Activated CD8-positive, alpha-beta memory T cell treated with anti-CD3 and anti-CD28 coated beads for 24 hours (primary cell): Measurements from ENCODE around the gene NFASC.

Experiments used
- DNase-seq: peaks from one replicate; pipeline ENCODE4 v3.0.0-alpha.2; 2020

The NFASC gene

GRCh38 chr1:204863024-204863423, 7.6 kb upstream of the NFASC start:
- no peak for DNase-seq

DNA sequence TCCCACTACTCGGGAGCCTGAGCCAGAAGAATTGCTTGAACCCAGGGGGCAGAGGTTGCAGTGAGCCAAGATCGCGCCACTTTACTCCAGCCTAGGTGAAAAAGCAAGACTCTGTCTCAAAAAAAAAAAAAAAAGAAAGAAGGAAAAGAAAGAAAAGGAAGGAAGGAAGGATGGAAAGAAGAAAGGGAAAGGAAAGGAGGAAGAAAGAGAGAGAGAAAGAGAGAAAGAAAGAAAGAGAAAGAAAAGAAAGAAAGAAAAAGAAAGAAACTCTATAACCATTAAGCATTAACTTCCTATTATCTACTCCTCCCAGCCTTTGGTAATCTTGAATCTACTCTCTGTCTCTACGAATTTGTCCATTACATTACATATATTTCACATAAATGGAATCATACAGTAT, 6.9 kb upstream of the NFASC start:
- DNase-seq: no peak

GRCh38 chr1:204866051-204866596, 4.5 kb upstream of the NFASC start:
- DNase-seq: no peak

DNA sequence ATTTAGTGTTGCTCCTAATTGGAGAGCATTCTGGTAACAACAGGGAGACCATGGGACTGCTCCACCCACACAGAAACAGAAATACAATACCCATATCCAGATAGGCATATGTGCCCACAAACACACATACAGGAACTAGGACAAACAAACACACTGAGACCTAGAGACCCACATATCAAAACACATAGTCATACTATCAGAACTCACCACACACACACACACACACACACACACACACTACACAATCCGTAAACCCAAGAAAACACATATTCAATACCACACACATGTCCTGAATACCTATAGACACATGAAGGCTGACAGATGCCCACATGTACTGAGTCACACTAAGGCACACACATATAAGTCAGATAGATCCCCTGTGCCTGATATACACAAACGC, 3.5 kb upstream of the NFASC start:
- DNase-seq: no peak

GRCh38 chr1:204867666-204868339, 2.9 kb upstream of the NFASC start:
- DNase-seq: no peak

DNA sequence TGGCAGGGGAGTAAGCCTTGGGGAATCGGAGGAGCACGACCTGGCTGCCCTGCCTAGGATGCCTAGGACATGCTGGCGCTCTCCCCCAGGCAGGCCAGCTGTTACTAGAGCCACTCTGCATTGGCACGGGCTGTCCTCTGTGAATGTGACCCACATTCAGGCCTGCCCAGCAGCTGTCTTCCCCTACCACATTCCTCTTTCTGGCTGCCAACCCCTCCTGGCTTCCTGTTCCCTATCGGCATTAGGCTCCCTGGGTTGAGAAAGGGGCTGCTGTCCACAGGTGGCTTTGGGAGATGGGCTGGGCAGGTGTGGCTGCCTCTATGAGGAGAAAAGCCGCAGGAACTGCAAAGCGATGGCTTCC, 2.3 kb upstream of the NFASC start:
- no peak for DNase-seq

DNA sequence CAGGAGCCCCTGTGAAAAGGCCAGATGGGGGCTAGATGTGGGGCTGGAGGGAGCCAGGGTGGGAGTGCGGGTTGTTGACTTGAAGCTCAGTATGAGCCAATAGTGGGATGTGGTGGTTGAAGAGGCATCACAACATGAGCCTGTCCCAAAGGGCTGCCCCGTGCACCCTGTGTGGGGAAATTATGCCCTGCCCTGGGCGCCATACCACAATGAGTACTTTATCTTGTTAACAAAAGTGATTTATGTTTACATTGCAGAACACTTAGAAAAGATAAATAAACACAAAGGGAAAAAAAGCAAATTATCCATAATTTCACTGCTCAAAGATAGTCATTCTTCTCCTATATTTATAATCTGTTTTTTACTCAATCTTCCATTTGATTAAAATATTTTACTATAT, 1.6 kb upstream of the NFASC start:
- no peak for DNase-seq

DNA sequence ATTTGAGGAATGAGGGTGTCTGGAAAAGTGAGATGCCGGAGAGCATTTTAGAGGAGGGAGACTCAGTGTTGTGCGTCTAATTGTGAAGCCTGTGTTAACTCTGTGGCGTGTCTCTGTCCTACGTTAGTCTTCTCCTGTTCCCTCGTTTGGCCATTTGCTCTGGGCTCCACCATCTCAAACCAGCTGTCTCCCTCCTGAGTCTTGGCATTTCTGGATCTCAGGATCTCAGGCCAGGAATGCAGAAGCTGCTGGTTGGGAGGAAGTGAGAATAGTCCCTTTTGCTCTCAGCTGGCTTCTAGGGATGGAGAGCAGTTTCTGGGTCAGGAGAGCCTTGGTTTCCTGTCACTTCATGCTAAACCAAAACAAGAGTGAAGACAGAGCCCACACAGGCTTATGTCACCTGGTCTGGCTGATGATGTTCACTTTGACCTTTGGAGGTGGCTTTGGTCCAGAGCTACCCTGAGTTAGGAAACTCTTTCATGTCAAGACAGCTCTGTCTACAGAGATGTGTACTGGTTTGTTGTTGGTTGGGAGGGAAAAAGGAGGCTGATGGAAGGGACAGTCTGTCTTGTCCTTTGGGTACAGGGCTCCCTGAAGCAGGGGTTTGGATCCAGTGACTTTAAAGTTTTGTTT, 859 bp downstream of the NFASC start:
- no peak for DNase-seq

GRCh38 chr1:204872262-204872881, 1.7 kb downstream of the NFASC start:
- no peak for DNase-seq

DNA sequence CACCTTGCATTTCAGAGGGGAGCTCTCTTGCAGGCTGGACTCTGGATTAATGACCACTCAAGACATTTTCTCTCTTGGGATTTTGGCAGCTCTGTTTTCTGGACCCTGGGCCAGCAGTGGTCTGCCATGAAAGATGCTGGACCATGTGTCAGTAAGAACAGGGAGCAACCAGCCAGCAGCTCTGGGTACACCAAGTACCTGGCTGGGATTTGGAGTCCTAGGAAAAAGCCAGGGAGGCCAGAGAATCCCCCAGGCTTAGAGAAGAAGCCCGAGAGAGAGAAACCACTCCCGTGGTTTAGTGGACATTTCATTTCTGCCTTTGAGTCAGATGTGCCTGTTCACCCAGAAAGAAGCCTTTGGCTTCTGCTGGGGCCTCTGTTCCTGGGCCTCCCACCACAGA, 2.5 kb downstream of the NFASC start:
- no peak for DNase-seq

- DNase-seq: no peak
Measured at GRCh38 chr1:204873714-204874113, 3.1 kb downstream of the NFASC start.

DNA sequence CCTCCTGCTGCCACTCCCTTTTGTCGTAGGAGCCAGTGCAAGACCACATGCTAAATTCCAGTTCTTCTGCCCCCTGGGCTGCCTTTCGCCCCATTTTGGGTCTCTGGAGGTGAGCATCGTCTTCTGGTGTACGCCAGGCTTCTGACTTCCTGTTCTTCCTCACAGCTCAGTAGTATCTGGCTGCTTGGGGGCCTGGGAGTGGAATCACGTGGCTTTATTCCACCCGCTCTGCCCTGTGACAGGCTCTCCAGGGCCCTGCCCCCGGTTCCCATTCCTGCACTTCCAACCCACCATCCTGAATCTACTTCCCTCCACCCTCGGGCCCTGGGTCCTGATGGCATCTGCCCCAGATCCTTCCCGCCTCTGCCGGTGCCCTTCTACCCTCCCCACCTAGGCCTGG, 3.6 kb downstream of the NFASC start:
- DNase-seq: no peak

GRCh38 chr1:204875255-204875654, 4.6 kb downstream of the NFASC start:
- DNase-seq: no peak

DNA sequence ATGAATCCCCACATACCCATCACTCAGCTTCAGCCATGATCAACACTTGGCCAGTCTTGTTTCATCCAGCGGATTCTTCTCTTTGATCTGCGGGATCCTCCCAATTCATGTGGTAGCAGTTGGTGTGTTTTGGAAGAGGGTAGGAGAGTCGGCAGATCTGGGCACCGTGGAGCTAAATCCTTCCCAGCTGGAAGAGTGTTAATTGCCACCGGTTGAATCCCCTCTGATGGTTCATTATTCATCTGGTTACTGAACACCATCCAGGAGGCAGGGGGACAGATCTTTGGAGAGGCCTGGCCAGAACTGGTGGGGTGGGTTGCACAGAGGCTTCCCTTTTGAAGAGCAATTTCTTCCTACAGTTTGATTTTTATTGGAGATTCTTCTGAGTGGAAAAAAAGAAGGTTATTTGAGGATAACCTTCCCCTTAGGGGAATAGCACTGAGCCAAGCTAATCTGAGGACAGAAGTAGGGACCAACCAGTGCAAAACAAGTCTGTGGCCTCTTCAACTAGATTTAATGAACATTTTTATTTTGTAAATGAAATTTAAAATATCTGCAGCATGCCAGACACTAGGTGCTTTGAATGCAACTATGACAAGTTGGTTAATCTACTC, 8.1 kb downstream of the NFASC start:
- DNase-seq: no peak

DNA sequence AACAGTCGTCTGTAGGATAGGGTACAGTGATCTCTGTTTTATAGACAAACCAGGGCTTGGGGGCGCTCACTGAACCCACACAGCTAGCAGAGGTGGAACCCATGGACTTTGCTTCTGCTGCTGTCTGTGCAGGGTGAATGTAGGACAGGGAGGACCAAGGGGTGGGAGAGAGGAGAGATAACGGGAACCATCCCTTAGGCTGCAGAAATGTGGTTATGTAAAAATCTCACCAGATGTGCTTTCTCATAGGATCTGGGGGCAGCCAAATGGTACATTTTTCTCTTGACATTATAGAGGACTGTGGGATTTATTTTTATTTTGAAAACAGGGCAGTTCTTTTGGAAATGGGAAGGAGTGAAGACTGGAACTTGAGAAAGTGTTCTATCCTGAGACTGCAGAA, 8.7 kb downstream of the NFASC start:
- no peak for DNase-seq

DNA sequence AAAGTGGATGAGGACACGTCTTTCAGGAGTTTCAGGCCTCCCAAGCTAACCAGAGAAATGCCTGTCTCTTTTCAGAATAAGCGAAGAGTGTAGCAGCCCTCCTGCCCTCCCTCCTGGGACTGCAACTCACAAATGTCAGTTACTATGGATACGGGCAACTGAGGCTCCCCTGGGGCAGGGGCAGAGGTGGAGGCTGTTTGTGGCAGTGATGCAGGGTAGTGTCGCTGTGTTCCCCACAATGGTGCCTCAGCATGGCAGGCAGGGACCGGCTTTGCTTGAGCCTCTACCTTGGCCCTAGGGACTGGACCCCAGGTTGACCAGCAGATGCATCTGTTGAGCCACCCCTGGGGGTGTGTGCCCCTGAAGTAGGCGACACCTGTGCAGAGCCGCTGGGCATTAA, 10.2 kb downstream of the NFASC start:
- DNase-seq: no peak

DNA sequence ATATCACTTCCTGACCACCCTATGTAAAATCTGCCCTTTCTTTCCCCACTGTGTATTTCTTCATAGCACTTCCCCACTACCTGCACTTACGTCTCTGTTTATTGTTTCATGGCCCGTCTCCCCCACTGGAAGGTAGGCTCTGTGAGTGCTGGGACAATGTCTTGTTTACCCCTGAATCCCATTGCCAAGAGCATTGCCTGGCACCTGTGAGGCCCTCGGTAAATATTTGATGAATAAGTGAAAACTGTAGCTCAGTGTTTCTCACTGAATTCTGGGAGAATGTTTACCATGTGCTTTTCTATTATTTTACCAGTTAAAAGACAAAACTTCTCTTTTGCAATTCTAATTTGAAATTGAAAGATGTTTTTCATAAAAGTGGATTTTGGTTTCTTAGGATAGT, 11.8 kb downstream of the NFASC start:
- DNase-seq: no peak

DNA sequence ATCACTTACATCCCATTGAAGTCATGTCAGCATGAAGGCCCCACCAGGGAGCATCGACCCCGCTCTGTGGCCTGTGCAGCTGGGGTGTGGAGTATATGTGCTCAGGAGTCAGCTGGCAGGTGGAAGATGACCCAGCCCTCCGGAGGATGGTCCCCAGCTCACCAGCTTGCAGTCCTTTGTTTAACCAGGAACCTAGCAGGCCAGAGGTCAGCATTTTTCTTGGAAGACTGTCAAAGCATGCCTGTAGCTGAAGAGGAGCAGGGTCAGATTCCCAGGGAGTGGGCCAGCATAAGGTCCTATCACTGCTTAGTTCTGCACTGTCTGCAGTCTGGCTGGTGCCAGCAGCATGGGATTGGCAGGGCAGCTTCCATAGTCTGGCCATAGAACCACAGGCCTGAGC, 12.7 kb downstream of the NFASC start:
- DNase-seq: no peak

DNA sequence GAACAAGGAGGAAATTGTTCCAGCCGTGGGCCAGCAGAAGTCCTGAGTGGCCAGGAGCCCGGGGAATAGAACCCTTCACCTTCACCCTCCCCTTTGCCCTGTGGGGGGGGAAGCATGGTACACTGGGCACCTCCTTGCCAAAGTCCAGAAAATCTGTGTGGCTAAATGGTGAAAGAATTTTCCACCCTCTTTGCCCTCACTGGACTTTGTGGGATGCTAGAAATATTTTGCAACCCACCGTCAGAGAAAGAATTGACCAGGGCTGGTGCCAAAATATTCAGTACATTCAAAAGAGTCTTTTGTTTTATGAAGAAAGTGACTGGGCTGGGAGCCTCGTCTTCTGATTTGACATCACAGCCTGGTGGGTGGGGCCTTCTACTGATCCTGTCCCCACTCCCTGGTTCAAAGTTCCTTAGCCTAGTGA, 14.6 kb downstream of the NFASC start:
- DNase-seq: no peak

GRCh38 chr1:204885790-204886189, 15.1 kb downstream of the NFASC start:
- no peak for DNase-seq

- no peak for DNase-seq
Measured at GRCh38 chr1:204887846-204888245, 17.2 kb downstream of the NFASC start.

DNA sequence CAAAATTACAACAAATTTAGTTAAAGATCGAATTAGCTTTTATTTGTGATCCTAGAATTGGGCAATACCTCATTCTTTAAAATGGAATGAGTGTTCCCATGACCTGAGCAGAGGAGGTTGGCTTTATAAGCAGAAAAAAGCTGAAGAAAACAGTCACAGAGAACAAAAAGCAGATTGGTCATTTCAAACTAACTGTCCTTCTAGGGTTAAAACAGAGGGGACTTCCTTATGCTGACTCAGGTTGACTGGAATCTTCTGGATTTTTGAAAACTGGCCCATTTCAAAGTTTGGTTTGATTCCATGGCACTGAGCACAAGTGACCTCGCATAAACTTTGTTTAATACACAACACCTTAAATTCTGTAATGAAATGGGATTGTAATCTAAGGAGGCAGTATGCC, 17.6 kb downstream of the NFASC start:
- no peak for DNase-seq

DNA sequence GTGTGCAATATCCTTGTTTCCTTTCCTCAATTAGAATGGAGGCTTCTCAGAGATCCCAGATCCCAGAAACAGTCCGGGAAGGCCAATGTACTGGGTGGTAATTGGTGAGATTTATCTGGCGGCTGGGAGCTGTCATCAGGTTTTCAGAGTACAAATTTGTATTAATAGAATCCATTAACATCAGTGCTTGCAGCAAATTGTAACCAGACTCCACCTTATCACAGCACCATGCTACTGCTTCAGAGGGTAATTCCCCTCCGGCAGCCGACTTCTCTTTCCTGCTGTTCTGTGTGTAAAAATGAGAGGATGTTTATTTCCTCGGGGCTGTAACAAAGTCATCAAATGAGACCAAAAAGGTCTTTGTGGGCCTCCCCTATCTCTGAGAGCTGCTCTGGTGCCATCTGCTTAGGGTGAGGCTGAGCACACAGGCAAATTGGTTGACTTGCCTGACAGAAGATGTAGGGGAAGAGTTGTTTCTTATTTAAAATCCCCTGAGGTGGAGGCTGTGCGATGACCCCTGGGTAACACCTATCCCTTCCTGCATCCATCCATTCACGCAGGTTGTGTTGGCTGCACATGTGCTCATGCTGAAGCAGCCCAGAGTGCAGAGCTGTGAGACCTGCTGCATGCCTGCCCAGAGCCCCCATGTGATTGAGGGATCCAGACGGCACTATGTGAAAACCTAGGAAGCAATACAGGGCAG, 19.2 kb downstream of the NFASC start:
- DNase-seq: no peak
